GM12801 (cell line): ENCODE data around the gene ELAVL2.

Source experiments
- CTCF ChIP-seq: IDR thresholded peaks from one replicate; pipeline ENCODE4 v1.5.1; 2011; ENCODE audit warnings: control low read depth; ENCODE audit not compliant: insufficient read length; ENCODE audit errors: extremely low read depth

Gene ELAVL2

GRCh38 chr9:23842565-23843129, 16.6 kb upstream of the ELAVL2 start:
- no peak for TF ChIP-seq CTCF

GRCh38 chr9:23841304-23841703, 15.3 kb upstream of the ELAVL2 start:
- no peak for TF ChIP-seq CTCF

GRCh38 chr9:23837038-23837437, 11.0 kb upstream of the ELAVL2 start:
- TF ChIP-seq CTCF: no peak

- no peak for TF ChIP-seq CTCF
Observed at GRCh38 chr9:23830929-23831730, 5.1 kb upstream of the ELAVL2 start.

- TF ChIP-seq CTCF: no peak
Observed at GRCh38 chr9:23830476-23830805, 4.4 kb upstream of the ELAVL2 start.

- TF ChIP-seq CTCF: no peak
Observed at GRCh38 chr9:23829580-23830475, 3.8 kb upstream of the ELAVL2 start.

- TF ChIP-seq CTCF: no peak
Observed at GRCh38 chr9:23825700-23826099, 340 bp downstream of the ELAVL2 start.
